Tibial nerve (tissue), 4 donors: ENCODE measurements around the gene SLC9A3. TPM values are rescaled to one million over a fixed set of nuclear protein-coding genes. Genes with fewer than 3 reads are reported as not detected.
"Not testable (repeated sequence)": the region's sequence is repeated elsewhere in the genome, so short reads cannot be mapped to it uniquely, and the experiment has no call there.

Experiments
- DNase-seq, 2 donors: peaks; one replicate each; pipeline ENCODE4 v3.0.0-alpha.2; 2019; ENCODE audit warnings: low spot score in 2 of 2
- H3K27ac ChIP-seq, 4 donors: fragments of 200-600 bp; sonication (generic) in 3 of 4; one replicate each; pipeline ENCODE4 v1.5.1; 2017 to 2019; ENCODE audit warnings: mild to moderate bottlenecking in 1 of 4
- H3K27me3 ChIP-seq, 2 donors: fragments of 200-600 bp; sonication (generic) in 1 of 2; one replicate each; pipeline versions ENCODE4 v1.5.1 to v1.6.0; 2017 to 2019
- H3K36me3 ChIP-seq, 3 donors: fragments of 200-600 bp; sonication (generic); one replicate each; pipeline ENCODE4 v1.5.1; 2018 to 2019
- H3K4me1 ChIP-seq, 4 donors: fragments of 200-600 bp; sonication (generic) in 3 of 4; one replicate each; pipeline ENCODE4 v1.5.1; 2017 to 2019
- H3K4me3 ChIP-seq, 4 donors: fragments of 200-600 bp; sonication (generic) in 3 of 4; one replicate each; pipeline ENCODE4 v1.5.1; 2017 to 2019; ENCODE audit warnings: mild to moderate bottlenecking in 1 of 4, moderate library complexity in 1 of 4
- H3K9me3 ChIP-seq, 4 donors: fragments of 200-600 bp; sonication (generic) in 3 of 4; one replicate each; pipeline ENCODE4 v1.5.1; 2017 to 2019
- EP300 ChIP-seq, 2 donors: sonication (generic); formaldehyde crosslinking; IDR thresholded peaks; one replicate each; pipeline ENCODE4 v1.6.1; 2017; ENCODE audit warnings: antibody characterized with exemption in 2 of 2, mild to moderate bottlenecking in 1 of 2
- POLR2A ChIP-seq, 2 donors: fragments of 450-650 bp; IDR thresholded peaks; one replicate each; pipeline ENCODE4 v1.6.1; 2017; ENCODE audit warnings: antibody characterized with exemption in 2 of 2, mild to moderate bottlenecking in 2 of 2, moderate library complexity in 2 of 2
- WGBS, 2 donors: methylation state at CpG; one replicate each; pipeline ENCODE4 v1.1.5; 2018; 5-methylcytosine and 5-hydroxymethylcytosine counted together
- total RNA-seq, 4 donors: library from RNA; depleted of rRNA; stranded (reverse); fragments of >200 nt; gene quantifications; one replicate each; pipeline ENCODE4 v1.1.0, GENCODE V29; 2016
- TF ChIP-seq, protein P1 (sequence below), 5 experiments: fragments of 200-600 bp in 3 of 5; fragments of 450-650 bp in 2 of 5; sonication (generic) in 3 of 5; IDR thresholded peaks; one replicate each; pipeline ENCODE4 v1.5.1; 2016 to 2019; ENCODE audit warnings: antibody characterized with exemption in 5 of 5, mild to moderate bottlenecking in 3 of 5, moderate library complexity in 2 of 5

The SLC9A3 gene
- total RNA-seq, 4 donors from 2014 or later, result 11.4 to 32.7 (median 17.9) TPM

DNA sequence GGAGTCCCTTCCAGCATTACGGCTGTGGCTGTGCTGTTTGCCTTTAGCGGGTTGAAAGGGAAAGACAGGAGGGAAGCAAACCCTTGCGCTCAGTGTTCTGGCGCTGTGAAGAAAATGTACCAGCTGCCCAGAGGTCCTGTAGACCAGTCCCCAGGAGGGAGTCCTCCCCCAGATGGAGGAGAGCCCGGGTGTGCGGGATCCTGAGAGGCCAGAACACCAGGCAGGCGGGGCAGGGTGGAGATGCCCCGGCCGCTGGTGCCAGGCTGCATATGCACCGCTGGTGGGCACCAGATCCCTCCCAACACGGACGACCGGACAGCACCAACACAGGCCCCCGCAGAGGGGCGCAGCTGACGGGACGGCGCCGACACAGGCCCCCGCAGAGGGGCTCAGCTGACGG, 37.2 kb upstream of the SLC9A3 start:
- Histone ChIP-seq H3K36me3 (no peaks in the 10 kb centered on the region), H3K4me3 (no peak overlapping the region), H3K27me3 (peaks cover 0 to 23% of the 10 kb centered on the region in 2 donors), H3K9me3 (peaks cover 0 to 3% (median 0%) of the 10 kb centered on the region in 4 donors), H3K4me1 (no peaks in the 10 kb centered on the region), H3K27ac (no peak overlapping the region)
- TF ChIP-seq, protein P1, sequence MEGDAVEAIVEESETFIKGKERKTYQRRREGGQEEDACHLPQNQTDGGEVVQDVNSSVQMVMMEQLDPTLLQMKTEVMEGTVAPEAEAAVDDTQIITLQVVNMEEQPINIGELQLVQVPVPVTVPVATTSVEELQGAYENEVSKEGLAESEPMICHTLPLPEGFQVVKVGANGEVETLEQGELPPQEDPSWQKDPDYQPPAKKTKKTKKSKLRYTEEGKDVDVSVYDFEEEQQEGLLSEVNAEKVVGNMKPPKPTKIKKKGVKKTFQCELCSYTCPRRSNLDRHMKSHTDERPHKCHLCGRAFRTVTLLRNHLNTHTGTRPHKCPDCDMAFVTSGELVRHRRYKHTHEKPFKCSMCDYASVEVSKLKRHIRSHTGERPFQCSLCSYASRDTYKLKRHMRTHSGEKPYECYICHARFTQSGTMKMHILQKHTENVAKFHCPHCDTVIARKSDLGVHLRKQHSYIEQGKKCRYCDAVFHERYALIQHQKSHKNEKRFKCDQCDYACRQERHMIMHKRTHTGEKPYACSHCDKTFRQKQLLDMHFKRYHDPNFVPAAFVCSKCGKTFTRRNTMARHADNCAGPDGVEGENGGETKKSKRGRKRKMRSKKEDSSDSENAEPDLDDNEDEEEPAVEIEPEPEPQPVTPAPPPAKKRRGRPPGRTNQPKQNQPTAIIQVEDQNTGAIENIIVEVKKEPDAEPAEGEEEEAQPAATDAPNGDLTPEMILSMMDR (IDR thresholded peaks at IDR 0.05), result no peak
- TF ChIP-seq EP300 (IDR thresholded peaks at IDR 0.05) (no peak), POLR2A (IDR thresholded peaks at IDR 0.05) (no peak)
- 73% methylated on average over 20 of the region's 21 CpGs; no CpG with 5 or more reads in 1 of the 2 donors for WGBS, 2 donors
- no peak for DNase-seq

DNA sequence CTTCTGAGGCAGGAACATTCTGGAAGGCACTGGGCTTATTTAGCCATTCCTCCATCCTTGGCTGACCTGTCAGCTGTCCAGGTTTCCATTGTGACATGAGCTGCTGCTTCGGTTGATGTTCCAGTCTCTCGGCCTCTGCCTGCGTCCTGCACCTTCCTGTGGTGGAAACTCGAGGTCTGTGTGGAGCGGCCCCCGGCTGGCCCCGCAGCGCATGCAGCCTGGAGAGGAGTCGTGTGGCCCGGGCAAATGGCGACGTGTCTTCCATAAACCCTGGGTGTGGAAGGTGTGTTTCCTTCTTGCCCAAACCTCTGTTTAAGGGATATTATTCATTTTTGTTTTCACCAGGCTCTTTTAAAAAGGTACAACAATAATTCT, 36.5 kb upstream of the SLC9A3 start:
- Histone ChIP-seq H3K27ac (no peak overlapping the region), H3K4me1 (no peaks in the 10 kb centered on the region), H3K4me3 (no peak overlapping the region), H3K36me3 (no peaks in the 10 kb centered on the region), H3K9me3 (no peaks in the 10 kb centered on the region), H3K27me3 (peaks cover 0 to 17% of the 10 kb centered on the region in 2 donors)
- DNase-seq, result no peak
- TF ChIP-seq, protein P1 (IDR thresholded peaks at IDR 0.05), result no peak
- TF ChIP-seq POLR2A (IDR thresholded peaks at IDR 0.05) (no peak), EP300 (IDR thresholded peaks at IDR 0.05) (no peak)
- WGBS, 2 donors, result 77 to 81% methylated on average over 12 of the region's 12 CpGs

DNA sequence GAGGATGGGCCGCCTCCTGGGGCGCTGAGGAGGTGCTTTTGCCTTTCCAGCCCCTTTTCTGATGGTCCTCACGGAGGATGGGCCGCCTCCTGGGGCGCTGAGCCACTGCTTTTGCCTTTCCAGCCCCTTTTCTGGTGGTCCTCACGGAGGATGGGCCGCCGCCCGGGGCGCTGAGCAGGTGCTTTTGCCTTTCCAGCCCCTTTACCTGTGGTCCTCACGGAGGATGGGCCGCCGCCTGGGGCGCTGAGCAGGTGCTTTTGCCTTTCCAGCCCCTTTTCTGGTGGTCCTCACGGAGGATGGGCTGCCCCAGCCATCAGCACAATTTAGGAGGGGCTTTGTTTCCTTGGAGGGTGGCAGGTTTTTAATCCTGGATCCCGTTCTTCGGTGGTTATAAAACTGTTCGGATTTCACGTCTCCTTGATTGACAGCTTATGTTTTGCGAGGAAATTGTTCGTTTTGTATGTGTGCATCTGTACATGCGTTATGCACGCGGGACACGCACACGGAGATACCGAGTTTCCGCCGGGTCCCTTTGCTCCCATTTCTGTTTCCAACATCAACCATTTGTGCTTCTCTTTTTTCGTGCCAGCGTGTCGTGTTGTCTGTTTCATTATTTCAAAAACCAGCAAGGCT, 34.7 kb upstream of the SLC9A3 start:
- DNase-seq, result no peak
- WGBS, 2 donors, result 82 to 85% methylated on average over 32 of the region's 32 CpGs

DNA sequence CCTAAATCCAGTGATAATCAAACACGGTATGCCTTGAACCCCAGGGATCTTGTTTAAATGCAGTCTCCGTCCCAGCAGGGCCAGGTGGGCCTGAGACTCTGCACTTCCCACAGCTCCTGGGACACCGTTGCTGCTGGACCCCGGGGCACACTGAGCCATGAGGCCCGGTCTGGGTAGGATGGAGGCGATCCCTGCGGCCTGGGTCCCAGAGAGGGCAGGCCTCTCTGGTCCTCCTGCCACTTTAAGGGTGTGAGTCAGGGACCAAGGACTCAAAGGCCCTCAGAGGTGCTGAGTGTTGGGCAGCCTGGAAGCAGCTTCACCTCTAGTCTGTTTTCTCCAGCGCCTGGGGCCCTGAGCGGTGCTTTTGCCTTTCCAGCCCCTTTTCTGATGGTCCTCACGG, 34.1 kb upstream of the SLC9A3 start:
- no peak for DNase-seq
- 88 to 92% methylated on average over 10 of the region's 10 CpGs for WGBS, 2 donors

More for the DNA sequence above, 34.7 kb upstream of the SLC9A3 start:
- Histone ChIP-seq H3K27ac (no peak overlapping the region), H3K4me3 (no peak overlapping the region), H3K9me3 (no peaks in the 10 kb centered on the region), H3K27me3 (peaks cover 0 to 11% of the 10 kb centered on the region in 2 donors), H3K4me1 (no peaks in the 10 kb centered on the region), H3K36me3 (no peaks in the 10 kb centered on the region)
- no peak for TF ChIP-seq POLR2A (IDR thresholded peaks at IDR 0.05)
- TF ChIP-seq, protein P1 (IDR thresholded peaks at IDR 0.05), result no peak

DNA sequence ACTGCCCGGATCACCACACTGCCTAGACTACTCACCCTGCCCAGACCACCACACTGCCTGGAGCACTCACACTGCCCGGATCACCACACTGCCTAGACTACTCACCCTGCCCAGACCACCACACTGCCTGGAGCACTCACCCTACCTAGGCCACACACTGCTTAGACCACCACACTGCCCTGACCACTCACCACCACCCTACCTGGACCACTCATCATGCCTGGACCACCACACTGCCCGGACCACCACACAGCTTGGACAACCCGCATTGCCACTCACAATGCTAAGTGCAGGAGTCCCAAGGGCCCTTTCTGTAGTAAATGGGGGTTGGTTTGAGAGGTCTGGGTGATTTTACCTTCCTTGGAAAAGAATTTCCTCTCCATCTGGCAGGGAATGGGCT, 33.7 kb upstream of the SLC9A3 start:
- DNase-seq, H3K4me3 ChIP-seq, H3K4me1 ChIP-seq, H3K27ac ChIP-seq, H3K36me3 ChIP-seq, H3K9me3 ChIP-seq: not testable (repeated sequence)
- H3K27me3 ChIP-seq, result peaks cover 0 to 11% of the 10 kb centered on the region in 2 donors
- 90 to 97% methylated on average over 3 of the region's 4 CpGs for WGBS, 2 donors

More for the DNA sequence above, 34.1 kb upstream of the SLC9A3 start:
- Histone ChIP-seq H3K27ac (no peak overlapping the region), H3K4me1 (no peaks in the 10 kb centered on the region), H3K4me3 (no peak overlapping the region), H3K9me3 (no peaks in the 10 kb centered on the region), H3K27me3 (peaks cover 0 to 11% of the 10 kb centered on the region in 2 donors), H3K36me3 (no peaks in the 10 kb centered on the region)
- TF ChIP-seq EP300 (IDR thresholded peaks at IDR 0.05) (no peak), POLR2A (IDR thresholded peaks at IDR 0.05) (no peak)
- TF ChIP-seq, protein P1 (IDR thresholded peaks at IDR 0.05), result no peak
